LNCAP (cell line): ENCODE measurements around the gene NRN1.

Source experiments
- CTCF ChIP-seq: fragments of 450-650 bp; IDR thresholded peaks from 2 replicates; pipeline ENCODE4 v1.5.1; 2017; ENCODE audit warnings: mild to moderate bottlenecking

The NRN1 gene

GRCh38 chr6:6025736-6026135, 19.0 kb upstream of the NRN1 start:
- TF ChIP-seq CTCF = no peak

- TF ChIP-seq CTCF = no peak
Observed at GRCh38 chr6:6024220-6024619, 17.5 kb upstream of the NRN1 start.

- no peak for TF ChIP-seq CTCF
Observed at GRCh38 chr6:6008648-6009421, 2.1 kb upstream of the NRN1 start.

- TF ChIP-seq CTCF = no peak
Observed at GRCh38 chr6:6008089-6008647, 1.4 kb upstream of the NRN1 start.

DNA sequence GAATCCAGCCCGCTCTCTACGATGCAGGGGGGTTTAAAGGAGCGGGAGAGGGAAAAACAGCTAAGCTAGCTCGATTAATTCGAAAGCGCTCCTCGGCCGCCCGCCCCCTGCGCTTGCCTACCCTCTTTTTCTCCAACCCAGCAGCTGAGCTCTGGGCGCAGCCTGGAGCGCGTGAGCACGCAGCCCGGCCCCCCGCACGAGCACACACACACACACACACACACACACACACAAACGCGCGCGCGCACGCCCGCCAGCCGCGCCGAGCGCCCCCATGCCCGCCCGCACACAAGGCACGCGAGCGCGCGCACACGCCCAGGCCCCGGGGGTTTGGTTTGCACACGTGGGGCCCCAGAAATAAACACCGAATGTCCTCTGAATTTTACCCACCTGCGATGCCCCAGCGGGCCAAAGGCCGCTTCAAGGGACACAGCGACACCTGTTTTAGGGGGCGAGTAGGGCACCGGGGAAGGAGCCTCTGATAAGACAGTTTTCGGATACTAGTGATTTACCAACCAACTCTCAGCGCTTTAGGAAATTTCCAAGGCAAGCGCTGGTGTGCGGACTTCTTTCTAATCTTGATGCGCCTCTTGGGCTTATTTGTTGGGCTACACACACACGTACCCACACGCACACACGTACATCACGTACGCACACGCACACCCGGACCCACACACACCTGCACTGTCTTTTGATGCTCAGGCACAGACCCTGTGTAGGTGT, 802 bp upstream of the NRN1 start:
- no peak for TF ChIP-seq CTCF

DNA sequence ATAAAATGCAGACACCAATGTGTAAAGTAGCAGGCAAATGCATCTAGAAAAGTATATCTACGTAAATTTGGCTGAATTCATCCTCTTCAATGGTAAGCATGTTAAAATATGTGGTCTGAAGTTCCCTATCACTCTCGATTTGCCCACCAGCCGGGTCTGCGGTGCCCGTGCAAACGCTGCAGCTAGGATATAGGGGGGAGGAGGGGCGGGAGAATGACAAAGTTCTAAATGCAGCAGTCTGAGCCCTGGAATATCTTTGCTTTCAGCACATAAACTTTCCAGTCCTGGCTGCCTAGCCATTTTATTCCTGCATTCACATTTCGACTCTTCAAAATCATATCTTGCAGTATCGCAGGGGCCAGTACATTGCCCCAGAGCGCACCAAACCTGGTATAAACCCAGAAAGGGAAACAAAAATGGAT, 708 bp downstream of the NRN1 start:
- no peak for TF ChIP-seq CTCF

DNA sequence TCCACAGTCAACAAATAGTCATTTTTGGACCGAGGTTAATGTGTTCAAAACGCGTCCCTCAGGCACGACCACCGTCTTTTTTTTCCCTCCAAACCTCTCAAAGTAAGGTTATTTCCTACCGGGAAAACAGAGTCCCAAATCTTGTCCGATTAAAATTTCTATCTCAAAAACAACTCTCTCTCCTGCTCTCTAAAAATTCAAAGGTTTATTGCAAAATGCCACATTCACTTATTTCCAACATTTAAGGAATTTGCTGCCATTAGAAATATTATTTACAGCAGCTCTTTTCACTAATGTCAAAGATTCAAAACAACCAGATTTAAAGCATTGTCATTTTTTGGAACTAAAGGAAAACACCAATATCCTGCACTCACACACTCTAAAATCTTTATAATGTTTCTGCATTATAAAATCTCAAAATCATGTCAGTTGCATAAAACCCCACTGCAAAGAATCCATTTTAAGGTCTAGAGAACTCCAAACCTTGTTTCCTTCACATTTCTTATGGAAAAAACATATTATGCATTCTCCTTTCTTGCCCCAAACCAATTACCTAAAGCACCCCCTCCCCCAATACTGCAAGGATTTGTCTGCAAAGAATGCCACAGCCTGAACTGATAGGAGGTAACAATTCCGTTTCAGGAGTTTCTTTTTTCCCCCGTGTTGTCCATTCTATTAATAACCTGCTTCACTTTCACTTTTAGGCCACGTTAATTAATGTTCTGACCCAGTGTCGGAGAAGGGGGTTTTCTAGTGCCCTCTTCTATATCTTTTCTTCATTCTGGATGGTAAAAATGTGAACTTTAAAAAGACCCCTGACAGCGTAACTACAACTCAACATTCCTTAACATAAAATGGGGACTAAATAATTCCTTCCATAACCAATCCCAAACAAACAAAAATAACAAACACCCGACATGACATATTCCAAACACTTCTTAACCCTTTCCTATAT, 1.4 kb downstream of the NRN1 start:
- no peak for TF ChIP-seq CTCF
